H9 (cell line): Measurements from ENCODE around the gene SCAMP5. TPM values are rescaled to one million over a fixed set of nuclear protein-coding genes. Genes with fewer than 3 reads are reported as not detected.

Source experiments
- DNase-seq: peaks from one replicate; pipeline ENCODE4 v3.0.0-alpha.2; 2017
- H2AFZ ChIP-seq: one replicate; pipeline ENCODE4 v1.6.1; 2013; ENCODE audit warnings: mild to moderate bottlenecking, low read length, control low read depth, moderate library complexity
- H2AK5ac ChIP-seq: 2 replicates; pipeline ENCODE4 v1.6.1; 2013; ENCODE audit warnings: low read length, control low read depth, mixed read lengths; ENCODE audit not compliant: insufficient read length
- H2BK120ac ChIP-seq: one replicate; pipeline ENCODE4 v1.6.1; 2013; ENCODE audit warnings: low read depth, mild to moderate bottlenecking, low read length, control low read depth, inconsistent platforms; ENCODE audit not compliant: poor library complexity, severe bottlenecking
- H2BK12ac ChIP-seq: 2 replicates; pipeline ENCODE4 v1.6.1; 2013; ENCODE audit warnings: low read length, control low read depth, mixed read lengths, low read depth; ENCODE audit not compliant: insufficient read length
- H2BK15ac ChIP-seq: 2 replicates; pipeline ENCODE4 v1.6.1; 2013; ENCODE audit warnings: low read depth, low read length, control low read depth
- H2BK20ac ChIP-seq: one replicate; pipeline ENCODE4 v1.6.1; 2013; ENCODE audit warnings: low read depth, mild to moderate bottlenecking, low read length, control low read depth, inconsistent platforms; ENCODE audit not compliant: poor library complexity, severe bottlenecking
- H2BK5ac ChIP-seq: 2 replicates; pipeline ENCODE4 v1.6.1; 2013; ENCODE audit warnings: low read length, control low read depth, mixed read lengths; ENCODE audit not compliant: insufficient read length
- H3K14ac ChIP-seq: 2 replicates; pipeline ENCODE4 v1.6.1; 2013; ENCODE audit warnings: low read length, control low read depth; ENCODE audit not compliant: insufficient read depth
- H3K18ac ChIP-seq: 2 replicates; pipeline ENCODE4 v1.6.1; 2013; ENCODE audit warnings: low read depth, mild to moderate bottlenecking, mixed read lengths, low read length, control low read depth; ENCODE audit not compliant: insufficient read length
- H3K23ac ChIP-seq: 2 replicates; pipeline ENCODE4 v1.6.1; 2013; ENCODE audit warnings: low read length, control low read depth, mixed read lengths, low read depth; ENCODE audit not compliant: insufficient read length
- H3K23me2 ChIP-seq: 2 replicates; pipeline ENCODE4 v1.6.1; 2013; ENCODE audit warnings: low read depth, mild to moderate bottlenecking, mixed read lengths, low read length, control low read depth; ENCODE audit not compliant: insufficient read length, poor library complexity, severe bottlenecking
- H3K27ac ChIP-seq: 2 replicates; pipeline ENCODE4 v1.5.1; 2013; ENCODE audit warnings: low read length, control low read depth, mixed read lengths, low read depth; ENCODE audit not compliant: insufficient read length
- H3K27me3 ChIP-seq: 2 replicates; pipeline ENCODE4 v1.6.1; 2013; ENCODE audit warnings: low read length, control low read depth, inconsistent platforms; ENCODE audit not compliant: insufficient read depth
- H3K4ac ChIP-seq: 2 replicates; pipeline ENCODE4 v1.6.1; 2013; ENCODE audit warnings: low read depth, mild to moderate bottlenecking, control low read depth, inconsistent platforms, low read length, moderate library complexity
- H3K4me1 ChIP-seq: 2 replicates; pipeline ENCODE4 v1.6.1; 2013; ENCODE audit warnings: low read length, control low read depth, inconsistent platforms; ENCODE audit not compliant: insufficient read depth
- H3K4me2 ChIP-seq: 2 replicates; pipeline ENCODE4 v1.6.1; 2013; ENCODE audit warnings: low read length, control low read depth, mixed read lengths; ENCODE audit not compliant: insufficient read length, insufficient read depth
- H3K56ac ChIP-seq: 2 replicates; pipeline ENCODE4 v1.6.1; 2013; ENCODE audit warnings: low read depth, mild to moderate bottlenecking, mixed read lengths, low read length, control low read depth; ENCODE audit not compliant: insufficient read length
- H3K79me1 ChIP-seq: 2 replicates; pipeline ENCODE4 v1.6.1; 2013; ENCODE audit warnings: low read depth, mild to moderate bottlenecking, moderate library complexity, low read length, control low read depth, inconsistent platforms; ENCODE audit not compliant: insufficient read depth, poor library complexity, severe bottlenecking
- H3K79me2 ChIP-seq: 2 replicates; pipeline ENCODE4 v1.6.1; 2013; ENCODE audit warnings: low read length, control low read depth, inconsistent platforms; ENCODE audit not compliant: insufficient read depth
- H3K9ac ChIP-seq: 2 replicates; pipeline ENCODE4 v1.6.1; 2013; ENCODE audit warnings: low read length, control low read depth, mixed read lengths; ENCODE audit not compliant: insufficient read length; ENCODE audit errors: extremely low read depth
- H3K9me3 ChIP-seq: one replicate; pipeline ENCODE4 v1.6.1; 2013; ENCODE audit warnings: low read depth, low read length, inconsistent platforms; ENCODE audit not compliant: control insufficient read depth
- H3T11ph ChIP-seq: one replicate; pipeline ENCODE4 v1.6.1; 2013; ENCODE audit warnings: mild to moderate bottlenecking, low read length, control low read depth, inconsistent platforms
- H4K20me1 ChIP-seq: one replicate; pipeline ENCODE4 v1.6.1; 2013; ENCODE audit not compliant: control insufficient read depth, insufficient read length, insufficient read depth
- H4K5ac ChIP-seq: 2 replicates; pipeline ENCODE4 v1.6.1; 2013; ENCODE audit warnings: low read depth, mild to moderate bottlenecking, mixed read lengths, low read length, control low read depth; ENCODE audit not compliant: insufficient read length
- H4K8ac ChIP-seq: replicated peaks from 2 replicates; pipeline ENCODE4 v1.6.1; 2013; ENCODE audit warnings: low read length, control low read depth, mixed read lengths, low read depth; ENCODE audit not compliant: insufficient read length
- H4K91ac ChIP-seq: 2 replicates; pipeline ENCODE4 v1.6.1; 2013; ENCODE audit warnings: low read depth, mild to moderate bottlenecking, moderate library complexity, mixed read lengths, low read length, control low read depth; ENCODE audit not compliant: insufficient read length
- H3K27ac Mint-ChIP-seq, 3 experiments: 2 replicates in 2 of 3; 3 replicates in 1 of 3; pipeline ENCODE4 v1.8.0; 2020 to 2021; ENCODE audit warnings: mixed read lengths in 3 of 3, mild to moderate bottlenecking in 1 of 3, moderate library complexity in 1 of 3
- H3K27me3 Mint-ChIP-seq: 2 replicates; pipeline ENCODE4 v1.8.0; 2021; ENCODE audit warnings: low read depth, mild to moderate bottlenecking, moderate library complexity, mixed read lengths
- H3K36me3 Mint-ChIP-seq, 3 experiments: 2 replicates in 2 of 3; 3 replicates in 1 of 3; pipeline ENCODE4 v1.8.0; 2020 to 2021; ENCODE audit warnings: low read depth in 3 of 3, mixed read lengths in 3 of 3; ENCODE audit not compliant: insufficient read depth in 1 of 3
- H3K4me1 Mint-ChIP-seq, 2 experiments: 2 replicates each; pipeline ENCODE4 v1.8.0; 2020; ENCODE audit warnings: mixed read lengths in 2 of 2
- H3K4me3 Mint-ChIP-seq, 2 experiments: 2 replicates in 1 of 2; 3 replicates in 1 of 2; pipeline ENCODE4 v1.8.0; 2020 to 2021; ENCODE audit warnings: mild to moderate bottlenecking in 2 of 2, mixed read lengths in 2 of 2, moderate library complexity in 1 of 2
- H3K9me3 Mint-ChIP-seq, 2 experiments: 2 replicates in 1 of 2; 3 replicates in 1 of 2; pipeline ENCODE4 v1.8.0; 2020; ENCODE audit warnings: mild to moderate bottlenecking in 2 of 2, mixed read lengths in 2 of 2, moderate library complexity in 1 of 2
- WGBS: extraction: QIAGEN DNeasy Blood & Tissue Kit; methylation state at CpG from one replicate; pipeline ENCODE4 v1.1.7; 2013; ENCODE audit warnings: missing lambda C conversion rate, low lambda C conversion rate, mixed read lengths; ENCODE audit not compliant: insufficient read length; ENCODE audit errors: extremely low coverage; 5-methylcytosine and 5-hydroxymethylcytosine counted together
- total RNA-seq: library from RNA; stranded (reverse); gene quantifications from 2 replicates; pipeline ENCODE4 v1.2.1, GENCODE V29; 2021
- TF ChIP-seq, protein P1 (sequence below): fragments of 200-600 bp; sonication (generic); conservative IDR thresholded peaks from 3 replicates; pipeline ENCODE4 v1.8.0; 2021; ENCODE audit warnings: antibody characterized with exemption, mild to moderate bottlenecking

The SCAMP5 gene
- total RNA-seq, 1 experiment from 2014 or later, result 47.8 TPM

DNA sequence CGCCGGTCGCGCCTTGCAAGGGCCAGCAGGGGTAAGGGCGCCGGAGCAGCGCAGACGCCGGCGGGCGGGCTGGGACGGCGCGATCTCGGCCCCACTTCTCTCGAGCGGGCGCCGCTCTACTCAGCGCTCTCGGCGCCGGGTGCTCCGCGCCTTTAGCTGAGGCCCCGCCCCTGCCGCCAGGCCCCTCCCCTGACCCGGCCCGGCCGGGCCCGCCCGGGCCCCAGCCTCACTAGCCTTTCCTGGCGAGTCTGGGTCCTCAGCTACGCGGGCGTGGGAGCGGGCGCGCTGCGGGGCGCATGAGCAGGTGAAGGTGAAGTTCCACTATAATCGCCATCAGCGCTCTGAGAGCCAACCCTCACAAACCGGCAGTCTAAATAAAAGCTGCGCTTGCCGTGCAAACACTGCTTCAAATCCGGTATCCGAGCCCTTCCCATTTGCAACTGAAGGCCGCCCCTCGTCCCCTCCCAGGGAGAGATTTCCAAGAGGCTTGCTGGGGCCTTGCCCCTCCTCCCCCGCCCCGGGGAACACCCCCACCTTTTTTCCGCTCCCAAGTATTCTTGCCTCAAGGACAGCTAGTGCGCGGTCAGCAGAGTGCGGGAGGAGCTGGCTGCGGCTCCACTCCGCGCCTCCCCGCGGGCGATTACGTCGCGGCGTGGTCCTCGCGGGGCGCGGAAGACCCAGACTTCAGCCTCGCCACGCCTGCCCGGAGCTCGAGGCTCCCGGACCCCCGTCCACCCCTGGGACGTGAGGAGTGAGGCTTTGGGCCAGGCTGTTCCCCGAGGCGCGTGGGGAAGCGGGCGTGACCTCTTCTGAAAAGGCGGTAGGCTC, 38.5 kb upstream of the SCAMP5 start, which contains the start of gene RPP25:
Gene RPP25, minus strand, starts transcription at position 125 of the 828 bp plus-strand sequence. CDS start 189 bp downstream, outside the sequence.
- Histone ChIP-seq H3K9ac (peak within 1 kb of the TSS; percentile 46), H3K79me1 (no peaks in the 10 kb centered on the region), H3K14ac (peak within 1 kb of the TSS; percentile 88), H3K23me2 (peaks cover 34% of the 10 kb centered on the region), H2BK20ac (no peak within 1 kb of the TSS), H4K91ac (no peak within 1 kb of the TSS), H2AFZ (no peak within 1 kb of the TSS), H2BK5ac (no peak within 1 kb of the TSS), H3K4me2 (peak within 1 kb of the TSS; percentile 72), H3K18ac (peak within 1 kb of the TSS; percentile 57), H4K5ac (no peak within 1 kb of the TSS), H3K27me3 (peaks cover 11% of the 10 kb centered on the region; the same call in 1 of the 2 replicates), H3T11ph (no peak within 1 kb of the TSS), H2BK120ac (no peak within 1 kb of the TSS), H3K9me3 (no peaks in the 10 kb centered on the region), H3K27ac (no peak within 1 kb of the TSS), H4K8ac (no peak within 1 kb of the TSS), H3K79me2 (peaks cover 3% of the 10 kb centered on the region; the same call in 1 of the 2 replicates), H3K56ac (no peak within 1 kb of the TSS), H2BK12ac (no peak within 1 kb of the TSS), H3K4me1 (no peaks in the 10 kb centered on the region; the same call in 1 of the 2 replicates), H3K23ac (no peak within 1 kb of the TSS), H4K20me1 (no peaks in the 10 kb centered on the region), H2BK15ac (no peak within 1 kb of the TSS), H3K4ac (no peak within 1 kb of the TSS), H2AK5ac (no peak within 1 kb of the TSS)
- TF ChIP-seq, protein P1, sequence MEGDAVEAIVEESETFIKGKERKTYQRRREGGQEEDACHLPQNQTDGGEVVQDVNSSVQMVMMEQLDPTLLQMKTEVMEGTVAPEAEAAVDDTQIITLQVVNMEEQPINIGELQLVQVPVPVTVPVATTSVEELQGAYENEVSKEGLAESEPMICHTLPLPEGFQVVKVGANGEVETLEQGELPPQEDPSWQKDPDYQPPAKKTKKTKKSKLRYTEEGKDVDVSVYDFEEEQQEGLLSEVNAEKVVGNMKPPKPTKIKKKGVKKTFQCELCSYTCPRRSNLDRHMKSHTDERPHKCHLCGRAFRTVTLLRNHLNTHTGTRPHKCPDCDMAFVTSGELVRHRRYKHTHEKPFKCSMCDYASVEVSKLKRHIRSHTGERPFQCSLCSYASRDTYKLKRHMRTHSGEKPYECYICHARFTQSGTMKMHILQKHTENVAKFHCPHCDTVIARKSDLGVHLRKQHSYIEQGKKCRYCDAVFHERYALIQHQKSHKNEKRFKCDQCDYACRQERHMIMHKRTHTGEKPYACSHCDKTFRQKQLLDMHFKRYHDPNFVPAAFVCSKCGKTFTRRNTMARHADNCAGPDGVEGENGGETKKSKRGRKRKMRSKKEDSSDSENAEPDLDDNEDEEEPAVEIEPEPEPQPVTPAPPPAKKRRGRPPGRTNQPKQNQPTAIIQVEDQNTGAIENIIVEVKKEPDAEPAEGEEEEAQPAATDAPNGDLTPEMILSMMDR, result no peak
- peaks cover 0 to 2% (median 0%) of the 10 kb centered on the region in 3 experiments; a peak in 2 of 7 replicates for H3K36me3 Mint-ChIP-seq
- peak; percentile 92 for DNase-seq
- no CpG with 5 or more reads among the region's 83 CpGs for WGBS
- peaks cover 66% of the 10 kb centered on the region for H3K27me3 Mint-ChIP-seq
- 0 out of 7 replicates have a peak within 1 kb of the TSS, but pooled peaks of 1 of the 3 experiments have one; percentile 70 for H3K27ac Mint-ChIP-seq
- peak within 1 kb of the TSS; percentile 67 to 92 for H3K4me3 Mint-ChIP-seq
- peaks cover 22 to 32% of the 10 kb centered on the region in 2 experiments for H3K4me1 Mint-ChIP-seq
- H3K9me3 Mint-ChIP-seq, result no peaks in the 10 kb centered on the region
